Lower leg skin (tissue), 3 donors: Measurements from ENCODE around the gene ARF1.

Experiments
- POLR2A ChIP-seq, 2 donors: fragments of 450-650 bp; IDR thresholded peaks; one replicate each; pipeline ENCODE4 v1.6.1; 2016 to 2017; ENCODE audit warnings: antibody characterized with exemption in 2 of 2, mild to moderate bottlenecking in 1 of 2, moderate library complexity in 1 of 2
- TF ChIP-seq, protein P1 (sequence below), 3 donors: fragments of 450-650 bp; IDR thresholded peaks; one replicate each; pipeline ENCODE4 v1.5.1; 2016; ENCODE audit warnings: antibody characterized with exemption in 3 of 3, mild to moderate bottlenecking in 3 of 3, moderate library complexity in 2 of 3

DNA sequence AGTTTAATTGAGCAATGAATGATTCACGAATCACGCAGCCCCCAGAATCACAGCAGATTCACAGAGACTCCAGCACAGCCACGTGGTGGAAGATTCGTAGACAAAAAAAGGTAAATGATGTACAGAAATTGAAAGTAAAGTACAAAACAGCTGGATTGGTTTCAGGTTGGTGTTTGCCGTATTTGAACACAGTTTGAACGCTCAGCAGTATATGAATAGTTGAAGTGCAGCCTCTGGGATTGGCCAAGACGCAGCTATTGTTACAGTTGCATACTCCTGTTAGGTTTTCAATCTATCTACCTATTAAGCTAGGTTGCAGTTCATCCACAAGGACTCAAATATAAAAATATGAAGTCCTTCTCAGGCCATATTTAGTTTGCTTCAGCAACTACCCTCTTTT is 29.7 kb downstream of the ARF1 start:
- TF ChIP-seq, protein P1, sequence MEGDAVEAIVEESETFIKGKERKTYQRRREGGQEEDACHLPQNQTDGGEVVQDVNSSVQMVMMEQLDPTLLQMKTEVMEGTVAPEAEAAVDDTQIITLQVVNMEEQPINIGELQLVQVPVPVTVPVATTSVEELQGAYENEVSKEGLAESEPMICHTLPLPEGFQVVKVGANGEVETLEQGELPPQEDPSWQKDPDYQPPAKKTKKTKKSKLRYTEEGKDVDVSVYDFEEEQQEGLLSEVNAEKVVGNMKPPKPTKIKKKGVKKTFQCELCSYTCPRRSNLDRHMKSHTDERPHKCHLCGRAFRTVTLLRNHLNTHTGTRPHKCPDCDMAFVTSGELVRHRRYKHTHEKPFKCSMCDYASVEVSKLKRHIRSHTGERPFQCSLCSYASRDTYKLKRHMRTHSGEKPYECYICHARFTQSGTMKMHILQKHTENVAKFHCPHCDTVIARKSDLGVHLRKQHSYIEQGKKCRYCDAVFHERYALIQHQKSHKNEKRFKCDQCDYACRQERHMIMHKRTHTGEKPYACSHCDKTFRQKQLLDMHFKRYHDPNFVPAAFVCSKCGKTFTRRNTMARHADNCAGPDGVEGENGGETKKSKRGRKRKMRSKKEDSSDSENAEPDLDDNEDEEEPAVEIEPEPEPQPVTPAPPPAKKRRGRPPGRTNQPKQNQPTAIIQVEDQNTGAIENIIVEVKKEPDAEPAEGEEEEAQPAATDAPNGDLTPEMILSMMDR (IDR thresholded peaks at IDR 0.05), result no peak
- no peak for TF ChIP-seq POLR2A (IDR thresholded peaks at IDR 0.05)
